KBM-7 (cell line): ENCODE results near the gene UBE2O.

Source experiments
- DNase-seq: peaks from one replicate; pipeline ENCODE4 v3.0.0-alpha.2; 2015
- in situ Hi-C: fragments of 300-500 bp; cut with MboI; formaldehyde crosslinking; loops from 2 replicates; pipeline ENCODE4 v1.14.3; 2020; ENCODE audit warnings: low sequenced_read_pairs, low pct_unique_long_range_greater_than_20kb, mixed read lengths

The UBE2O gene

DNA sequence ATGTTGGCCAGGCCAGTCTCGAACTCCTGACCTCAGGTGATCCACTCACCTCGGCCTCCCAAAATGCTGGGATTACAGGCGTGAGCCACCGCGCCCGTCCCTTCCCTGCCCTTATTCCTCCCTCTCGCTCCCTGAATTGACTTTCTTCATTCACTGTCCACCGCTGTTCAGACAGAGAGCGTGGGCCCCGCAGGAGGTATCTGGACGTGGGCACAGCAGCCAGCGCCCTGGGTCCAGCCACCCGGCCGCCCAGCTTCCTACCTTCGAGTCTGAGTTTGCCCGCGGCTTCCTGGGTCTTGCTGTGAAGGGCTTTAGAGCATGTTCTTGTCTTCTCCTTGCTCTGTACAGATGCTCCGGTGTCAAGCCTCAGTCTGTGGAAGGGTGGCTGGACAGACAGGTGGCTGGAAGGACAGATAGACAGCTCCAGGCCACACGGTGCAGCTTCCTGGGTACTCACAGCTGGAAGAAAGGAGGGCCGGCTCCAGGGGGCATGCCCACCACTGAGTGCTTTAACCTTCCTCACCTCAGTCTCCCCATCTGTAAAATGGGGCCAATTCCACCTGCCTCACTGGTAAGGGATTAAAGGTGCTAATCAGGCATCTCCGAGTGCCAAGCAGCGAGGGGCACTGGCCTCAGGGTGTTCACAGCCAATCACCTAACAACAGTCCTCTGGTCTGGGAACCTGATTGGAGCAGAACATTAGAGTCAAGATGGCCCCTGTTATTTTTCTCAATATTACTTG is 34.7 kb upstream of the UBE2O start:
- in situ Hi-C loops, result no loop called here
- DNase-seq, result no peak

DNA sequence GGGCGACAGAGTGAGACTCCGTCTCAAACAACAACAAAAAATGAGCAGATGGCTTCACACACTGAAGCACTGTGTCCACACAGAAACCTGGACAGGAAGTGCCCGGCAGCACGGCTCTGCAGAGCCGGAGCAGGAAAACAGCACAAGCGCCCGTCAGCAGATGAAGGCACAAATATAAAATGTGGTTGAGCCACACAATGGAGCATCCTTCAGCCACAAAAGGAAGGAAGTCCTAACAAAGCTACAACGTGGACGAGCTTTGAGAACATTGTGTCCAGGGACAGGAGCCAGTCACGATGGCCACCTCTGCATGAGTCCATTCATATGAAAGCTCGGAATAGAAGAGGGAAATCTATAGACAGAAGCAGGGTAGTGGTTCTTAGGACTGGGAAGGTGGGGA is 32.6 kb upstream of the UBE2O start:
- in situ Hi-C loops, result no loop called here

DNA sequence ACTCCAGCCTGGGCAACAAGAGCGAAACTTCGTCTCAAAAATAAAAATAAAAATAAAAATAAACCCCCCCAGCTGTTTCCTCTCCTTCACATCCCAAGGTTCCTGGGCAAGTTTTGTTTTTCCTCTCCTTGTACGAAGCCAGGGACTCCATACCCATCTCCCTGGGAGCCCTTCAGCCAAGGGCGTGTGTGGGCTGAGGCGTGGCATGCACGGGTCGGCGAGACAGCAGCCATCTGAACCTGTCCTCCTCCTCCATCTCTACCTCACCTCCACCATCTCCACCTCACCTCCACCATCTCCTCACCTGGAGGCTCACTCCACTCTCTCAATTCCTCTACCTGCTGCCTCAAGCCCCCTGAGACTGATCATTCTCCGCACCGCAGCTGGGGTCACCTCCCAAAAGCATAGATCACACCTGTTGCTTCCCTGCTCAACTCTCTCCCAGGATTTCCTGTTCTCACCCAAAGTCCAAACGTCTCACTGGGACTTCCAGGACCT is 31.3 kb upstream of the UBE2O start:
- in situ Hi-C loops, result no loop called here
- DNase-seq, result no peak

More for the DNA sequence above, 32.6 kb upstream of the UBE2O start:
- DNase-seq, result no peak

DNA sequence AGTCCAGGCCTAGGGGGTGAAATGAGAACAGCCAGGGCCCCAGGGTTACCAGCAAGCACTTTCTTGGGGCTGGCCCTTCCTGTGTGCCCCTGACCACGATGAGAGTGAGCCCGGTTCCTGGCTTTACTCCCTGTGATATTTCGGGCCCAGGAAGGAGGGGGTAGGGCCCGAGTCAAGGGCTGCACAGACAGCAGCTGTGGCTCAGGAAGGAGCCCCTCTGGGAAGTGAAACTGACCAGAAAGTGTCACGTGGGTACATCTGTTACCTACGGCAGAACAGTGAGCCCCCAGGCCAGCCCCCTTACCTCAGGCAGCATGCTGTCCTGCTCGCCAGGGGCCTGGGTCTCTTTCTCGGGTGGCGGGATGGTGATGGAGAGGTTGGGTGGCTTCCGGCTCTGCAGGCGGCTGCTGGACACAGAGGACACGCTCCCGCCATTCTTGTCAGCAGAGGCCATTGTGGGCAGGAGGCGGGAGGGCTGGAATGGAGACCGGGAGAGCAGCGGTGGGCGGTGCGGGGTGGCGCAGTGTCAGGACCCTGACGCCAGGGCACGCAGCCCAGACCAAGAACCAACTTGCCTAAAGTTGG is 28.2 kb upstream of the UBE2O start:
- no peak for DNase-seq
- in situ Hi-C loops, result no loop called here

DNA sequence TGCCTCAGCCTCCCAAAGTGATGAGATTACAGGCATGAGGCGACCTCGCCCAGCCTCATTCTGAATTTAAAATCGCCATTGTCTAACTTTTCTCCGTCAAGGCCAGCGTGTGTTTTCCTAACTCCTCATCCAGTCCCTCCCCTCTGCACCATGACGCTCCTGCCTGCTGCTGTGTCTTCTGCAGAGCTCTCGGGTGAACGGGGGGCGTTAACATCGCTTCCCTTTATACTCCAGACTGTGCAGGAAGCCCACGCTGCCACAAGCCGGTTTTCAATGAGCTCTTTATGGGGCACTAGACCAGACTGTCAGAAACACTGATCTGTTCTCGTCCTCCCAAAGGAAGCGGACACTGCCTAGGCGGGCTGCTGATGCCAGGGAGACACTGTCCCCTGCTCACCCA is 27.7 kb upstream of the UBE2O start:
- peak; percentile 49 for DNase-seq
- in situ Hi-C loops, result no loop called here

DNA sequence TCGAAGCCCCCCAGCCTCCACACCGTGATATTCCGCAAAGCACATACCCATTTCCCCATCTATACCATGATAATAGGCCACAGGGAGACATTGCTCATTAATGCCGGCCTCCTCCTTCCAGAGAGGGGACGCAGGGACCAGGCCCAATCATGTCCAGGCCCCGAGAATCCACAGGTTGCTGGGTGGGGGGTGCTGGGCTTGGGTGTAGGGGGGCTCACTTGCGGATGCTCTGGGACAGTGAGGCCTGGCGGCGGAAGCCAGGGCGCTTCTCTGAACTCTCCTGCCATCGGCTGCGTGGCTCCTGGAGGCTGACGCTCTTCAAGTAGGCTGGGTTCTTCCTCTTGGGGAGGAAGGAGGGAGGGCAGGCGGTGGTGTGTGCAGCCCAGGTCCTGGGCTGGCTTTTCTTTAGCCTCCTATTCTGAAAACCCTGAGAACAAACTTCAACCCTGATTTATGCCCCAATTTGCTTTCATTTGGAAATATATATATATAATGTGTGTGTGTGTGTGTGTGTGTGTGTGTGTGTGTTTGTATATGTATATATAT is 26.6 kb upstream of the UBE2O start:
- no peak for DNase-seq
- in situ Hi-C loops, result no loop called here

DNA sequence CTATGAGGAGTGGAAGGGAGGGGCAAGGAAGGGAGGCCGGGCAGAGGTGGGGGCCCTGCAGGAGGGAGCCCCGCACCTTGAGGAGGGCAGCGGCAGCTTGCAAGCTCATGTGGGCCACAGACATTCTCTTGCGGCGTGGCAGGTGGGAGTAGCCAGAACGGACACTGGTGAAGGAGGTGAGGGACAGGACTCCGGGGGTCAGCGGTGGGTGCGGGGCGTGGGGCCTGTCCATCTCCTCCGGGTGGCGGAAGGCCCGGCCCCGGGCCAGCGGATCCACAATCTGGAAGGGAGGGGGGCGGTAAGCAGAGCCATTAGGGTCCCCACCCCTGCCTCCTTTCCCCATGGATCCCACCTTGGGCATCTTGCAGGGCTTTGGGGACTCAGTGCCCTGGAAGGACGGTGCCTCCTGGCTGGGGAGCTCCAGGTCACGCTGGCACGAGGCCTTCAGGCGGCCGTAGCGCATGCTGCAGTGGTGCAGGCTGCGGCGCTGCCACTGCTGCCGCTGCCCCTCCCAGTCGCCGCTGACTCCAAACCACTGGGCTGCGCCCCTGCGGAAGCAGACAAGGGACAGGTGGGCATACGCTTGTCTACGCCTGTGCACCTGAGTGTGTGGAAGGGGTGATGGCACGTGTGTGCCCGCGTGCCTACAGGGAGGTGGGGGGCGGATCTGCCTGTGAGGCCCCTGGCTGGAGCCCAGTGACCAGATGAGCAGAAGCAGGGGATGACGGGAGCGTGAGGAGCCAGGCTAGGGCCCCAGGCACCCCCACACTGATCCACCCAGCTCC is 26.0 kb upstream of the UBE2O start:
- in situ Hi-C loops, result no loop called here
- no peak for DNase-seq

DNA sequence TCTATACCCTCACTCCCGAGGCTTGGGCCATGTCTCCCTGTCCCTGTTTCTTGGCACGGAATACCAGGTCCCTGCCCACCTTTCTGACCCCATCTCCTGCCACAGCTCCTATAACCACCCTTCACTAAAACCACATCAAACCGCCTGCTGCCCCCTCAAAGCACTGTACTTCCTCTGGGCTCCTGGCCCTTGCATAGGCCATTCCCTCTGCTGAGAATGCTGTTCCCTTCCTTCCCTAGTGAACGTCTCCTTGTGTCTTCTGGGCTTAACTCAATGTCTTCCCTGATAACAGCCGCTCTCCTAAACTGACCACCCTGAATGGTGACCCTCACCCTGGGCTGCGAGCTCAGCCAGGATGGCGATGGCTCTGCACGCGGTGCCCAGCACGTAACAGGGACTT is 25.1 kb upstream of the UBE2O start:
- DNase-seq, result no peak
- in situ Hi-C loops, result no loop called here

DNA sequence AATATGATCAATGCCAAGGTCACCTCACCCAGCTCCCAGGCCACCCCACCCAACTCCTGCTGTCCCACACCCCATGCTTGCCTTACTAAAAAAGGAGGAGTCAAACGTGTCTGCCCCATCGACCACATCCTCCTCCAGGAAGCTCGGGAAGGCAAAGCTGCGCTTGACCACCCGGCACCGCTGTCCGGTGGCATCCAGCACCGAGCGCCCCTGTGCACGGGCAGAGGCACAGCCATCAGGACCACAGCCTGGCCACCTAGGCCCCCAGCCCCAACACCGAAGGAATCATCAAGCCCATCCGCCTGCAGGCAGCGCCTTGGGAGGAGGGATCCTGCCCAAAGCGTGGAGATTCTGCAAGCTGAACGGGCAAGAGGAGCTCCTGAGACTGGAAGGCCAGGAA is 24.6 kb upstream of the UBE2O start:
- no peak for DNase-seq
- in situ Hi-C loops, result no loop called here

DNA sequence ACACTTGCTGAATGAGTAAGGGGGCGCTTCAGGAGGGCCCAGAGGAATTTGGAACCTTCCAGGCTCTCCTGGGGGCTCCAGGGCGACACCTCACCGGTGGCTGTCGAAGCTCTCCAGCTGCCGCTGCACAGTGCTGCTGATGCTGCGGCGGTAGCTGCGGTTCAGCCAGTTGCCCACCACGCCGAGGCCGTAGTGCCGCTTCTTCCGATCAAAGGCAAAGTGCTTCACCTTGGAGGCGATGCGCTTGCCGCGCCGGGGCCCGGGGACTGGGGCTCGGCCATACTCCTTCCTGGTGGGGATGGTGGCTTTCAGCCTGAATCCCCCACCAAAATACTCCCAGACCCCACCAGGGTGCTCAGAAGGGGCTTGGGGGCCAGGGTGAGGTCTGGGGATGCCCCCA is 23.8 kb upstream of the UBE2O start:
- DNase-seq, result no peak
- in situ Hi-C loops, result no loop called here

DNA sequence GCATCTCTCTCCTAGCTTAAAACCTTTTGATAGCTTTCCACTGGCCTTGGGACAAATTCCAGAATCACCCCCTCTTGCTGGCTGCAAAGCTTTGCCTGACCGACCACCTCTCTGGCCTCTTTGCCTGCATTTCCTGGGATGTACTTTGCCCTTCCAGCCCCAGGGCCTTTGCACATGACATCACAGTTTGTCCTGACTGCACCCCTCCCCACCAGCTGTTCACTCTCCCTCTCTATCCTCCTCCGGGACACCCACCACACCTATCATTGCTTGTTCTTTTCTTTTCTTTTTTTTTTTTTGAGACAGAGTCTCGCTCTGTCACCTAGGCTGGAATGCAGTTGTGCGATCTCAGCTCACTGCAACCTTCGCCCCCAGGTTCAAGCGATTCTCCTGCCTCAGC is 22.4 kb upstream of the UBE2O start:
- no peak for DNase-seq
- in situ Hi-C loops, result no loop called here

DNA sequence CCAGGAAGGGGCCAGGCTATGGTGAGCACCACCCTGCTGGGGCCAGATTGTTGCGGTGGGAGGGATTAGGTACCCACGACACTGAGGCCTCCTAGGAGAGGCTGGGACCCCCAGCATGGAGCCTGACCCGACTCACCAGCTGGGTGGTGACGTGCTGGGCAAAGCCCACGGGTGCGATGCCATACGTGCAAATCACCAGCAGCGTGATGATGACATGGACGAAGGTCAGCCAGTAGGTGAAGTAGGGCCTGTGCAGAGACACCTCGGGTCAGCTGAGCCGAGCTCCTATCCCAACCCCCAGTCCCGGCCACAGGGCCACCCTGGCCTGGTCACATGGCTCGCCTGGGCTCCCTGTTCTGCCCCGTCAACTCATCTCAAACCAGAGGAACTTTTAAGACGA is 21.9 kb upstream of the UBE2O start:
- no peak for DNase-seq
- in situ Hi-C loops, result no loop called here

DNA sequence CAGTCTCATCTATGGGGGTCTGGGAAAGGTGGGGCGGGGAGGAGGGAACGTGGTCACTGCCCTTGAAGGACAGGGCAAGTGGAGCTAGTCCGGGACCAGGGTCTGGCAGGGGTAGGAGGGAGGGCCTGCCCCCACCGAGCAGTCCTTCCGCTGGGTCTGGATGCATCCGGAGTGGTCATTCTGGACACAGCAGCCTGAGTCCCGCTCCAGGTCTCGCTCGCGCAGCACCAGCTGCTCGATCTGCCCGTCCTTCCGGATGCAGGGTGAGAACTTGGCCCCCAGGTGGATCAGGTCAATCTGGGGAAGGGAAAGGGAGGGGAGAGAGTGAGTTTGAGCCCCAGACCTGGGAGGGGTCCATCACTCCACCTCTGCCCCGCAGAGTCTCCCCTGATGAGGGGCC is 21.3 kb upstream of the UBE2O start:
- in situ Hi-C loops, result no loop called here
- no peak for DNase-seq

DNA sequence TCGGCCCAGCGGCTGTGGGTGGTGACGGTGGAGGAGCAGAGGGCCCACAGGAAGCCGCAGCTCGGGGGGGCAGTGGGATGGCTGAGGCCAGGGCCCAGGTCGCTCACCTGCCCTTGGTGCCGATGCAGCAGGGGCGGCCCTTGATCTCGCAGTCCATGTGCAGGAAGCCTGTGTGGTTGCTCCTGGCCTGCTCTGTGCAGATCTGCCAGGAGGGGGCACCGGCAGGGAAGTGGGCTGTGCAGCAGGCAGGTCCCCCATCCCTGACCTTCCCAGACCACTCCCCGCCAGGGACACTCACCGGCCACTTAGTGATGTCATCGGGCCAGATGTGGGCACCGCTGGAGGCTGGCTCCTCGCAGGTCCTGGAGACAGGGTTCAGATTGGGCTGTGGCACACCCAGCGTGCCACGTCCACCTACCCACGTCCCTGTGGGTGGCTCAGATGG is 20.6 kb upstream of the UBE2O start:
- in situ Hi-C loops, result no loop called here

DNA sequence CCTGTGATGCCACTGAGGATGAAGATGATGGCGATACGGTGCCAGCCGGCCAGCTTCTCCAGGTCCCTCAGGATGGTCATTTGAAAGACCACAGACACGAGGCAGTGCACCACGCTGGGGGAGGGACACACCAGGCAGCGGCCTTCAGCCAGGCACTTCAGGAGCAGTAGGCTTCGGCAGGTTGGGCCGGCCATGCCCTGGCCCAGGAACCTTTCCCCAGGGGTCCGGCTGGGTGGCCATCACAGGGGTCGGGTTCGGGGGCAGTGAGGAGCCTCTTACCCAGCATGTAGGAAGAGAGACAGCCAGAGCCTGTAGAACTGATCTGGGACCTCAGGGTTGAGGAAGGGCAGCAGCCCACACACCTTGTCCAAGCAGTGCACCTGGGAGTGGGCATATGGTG is 19.8 kb upstream of the UBE2O start:
- no peak for DNase-seq
- in situ Hi-C loops, result no loop called here

More for the DNA sequence above, 20.6 kb upstream of the UBE2O start:
- DNase-seq, result no peak

DNA sequence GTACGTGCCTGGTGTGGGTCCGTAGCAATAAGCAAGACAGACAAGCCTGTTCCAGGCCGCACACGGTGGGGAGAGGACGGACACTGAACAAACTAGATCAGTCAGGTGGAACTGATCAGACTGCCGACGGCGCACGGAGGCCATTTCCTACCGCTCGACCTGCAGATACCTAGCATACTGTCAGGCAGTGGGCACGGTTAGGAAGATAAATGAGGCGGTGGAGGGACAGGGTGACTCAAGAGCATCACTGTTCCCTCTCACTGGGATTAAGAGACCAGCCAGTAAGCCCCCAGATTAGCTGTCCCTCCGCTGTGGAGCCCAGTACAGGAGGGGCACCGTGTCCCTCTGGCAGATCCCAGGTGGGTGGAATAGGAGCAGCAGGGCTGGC is 19.3 kb upstream of the UBE2O start:
- in situ Hi-C loops, result no loop called here
- DNase-seq, result no peak

DNA sequence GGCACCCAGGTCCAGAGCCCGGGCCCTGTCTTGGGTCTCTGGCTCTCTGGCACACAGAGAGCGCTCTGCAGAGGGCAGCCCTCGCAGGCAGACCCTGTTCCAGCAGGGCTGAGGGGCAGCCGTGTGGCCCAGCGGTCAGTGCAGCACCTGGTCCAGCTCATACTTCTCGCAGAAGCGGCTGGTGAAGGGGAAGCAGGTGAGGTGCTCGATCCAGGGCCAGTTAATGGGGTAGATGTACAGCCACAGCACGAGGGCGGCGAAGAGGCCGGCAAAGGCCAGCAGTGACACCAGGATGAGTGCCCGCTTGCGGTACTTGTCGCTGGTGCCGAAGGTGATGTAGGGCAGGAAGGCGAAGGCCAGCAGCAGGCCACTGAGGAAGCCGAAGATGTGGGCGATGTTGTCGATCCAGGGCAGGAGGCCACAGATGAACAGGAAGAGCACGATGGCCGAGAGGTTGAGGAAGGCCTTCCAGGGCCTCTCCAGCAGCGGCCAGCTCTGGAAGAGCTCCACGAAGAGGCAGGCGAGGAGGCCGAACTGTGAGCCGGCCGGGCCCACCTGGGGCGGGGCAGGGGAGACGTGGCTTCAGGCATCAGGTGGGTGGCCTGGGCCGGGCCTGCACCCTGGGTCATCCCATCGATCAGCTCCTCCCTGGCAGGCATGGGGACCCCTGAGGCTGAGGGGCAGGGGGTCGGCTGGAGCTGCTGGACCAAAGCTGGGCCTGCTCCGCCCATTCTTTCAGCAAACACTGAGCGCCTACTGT is 18.7 kb upstream of the UBE2O start:
- in situ Hi-C loops, result no loop called here
- DNase-seq, result no peak

DNA sequence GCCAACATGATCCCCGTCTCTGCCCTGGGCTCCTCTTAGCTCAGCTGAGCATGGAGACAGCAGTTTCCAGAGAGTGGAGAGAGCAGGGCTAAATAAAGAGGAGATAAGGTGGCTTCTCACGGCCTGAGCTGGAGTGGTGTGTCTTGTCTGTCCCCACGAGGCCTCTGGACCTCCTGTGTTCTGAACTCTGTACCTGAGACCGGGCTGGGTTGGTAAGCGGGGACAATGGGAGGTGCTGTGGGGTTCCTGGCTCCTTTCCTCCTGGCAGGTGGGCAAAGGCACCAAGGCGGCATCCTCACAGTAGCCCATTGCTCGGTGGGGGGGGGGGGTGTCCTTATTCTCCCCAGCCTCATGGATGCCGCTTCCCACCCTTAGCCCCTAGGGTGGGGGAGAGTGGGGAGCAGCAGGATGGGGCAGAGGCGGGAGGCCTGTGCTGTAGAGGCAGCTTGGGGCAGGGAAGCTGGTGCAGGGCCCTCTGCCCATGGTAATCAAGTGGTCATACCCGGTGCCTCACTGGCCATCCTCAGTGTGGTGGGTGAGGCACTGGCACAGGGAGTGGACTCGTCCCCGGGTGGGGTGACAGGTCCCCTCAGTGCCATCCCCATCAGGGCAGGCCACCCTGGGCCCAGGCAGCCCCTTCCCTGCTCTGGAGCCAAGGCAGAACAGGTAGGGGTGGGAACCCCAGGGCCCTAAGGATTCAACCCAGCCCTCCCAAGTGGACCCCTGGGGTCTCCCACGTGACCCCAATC is 17.2 kb upstream of the UBE2O start:
- in situ Hi-C loops, result no loop called here
- no peak for DNase-seq
